HepG2 (cell line): ENCODE results near the gene DNAAF1. TPM values are rescaled to one million over a fixed set of nuclear protein-coding genes. Genes with fewer than 3 reads are reported as not detected.

Source experiments
- CBX1 ChIP-seq: IDR thresholded peaks from one replicate; pipeline ENCODE4 v1.6.1; 2016; ENCODE audit warnings: antibody characterized with exemption, low read depth
- ELF3 ChIP-seq: IDR thresholded peaks from 2 replicates; pipeline ENCODE4 v1.6.1; 2016; ENCODE audit warnings: missing genetic modification reagents, missing compliant biosample characterization
- FOSL1 ChIP-seq: sonication (generic); formaldehyde crosslinking; IDR thresholded peaks from 2 replicates; pipeline ENCODE4 v1.9.0; 2021; ENCODE audit warnings: missing genetic modification reagents, borderline replicate concordance
- FOXJ3 ChIP-seq: sonication (generic); formaldehyde crosslinking; IDR thresholded peaks from 2 replicates; pipeline ENCODE4 v1.4.0; 2020; ENCODE audit warnings: missing genetic modification reagents, mild to moderate bottlenecking, borderline replicate concordance
- HNRNPLL ChIP-seq: fragments of 200-400 bp; formaldehyde crosslinking; IDR thresholded peaks from 2 replicates; pipeline ENCODE4 v1.6.1; 2017; ENCODE audit warnings: mild to moderate bottlenecking, low read depth, low read length; ENCODE audit not compliant: poor library complexity, severe bottlenecking
- HOXD1 ChIP-seq: sonication (generic); formaldehyde crosslinking; IDR thresholded peaks from 2 replicates; pipeline ENCODE4 v1.5.0; 2020; ENCODE audit warnings: missing genetic modification reagents
- MEIS1 ChIP-seq: sonication (generic); formaldehyde crosslinking; IDR thresholded peaks from 2 replicates; pipeline ENCODE4 v1.9.0; 2021; ENCODE audit warnings: mild to moderate bottlenecking, missing genetic modification reagents, moderate library complexity, borderline replicate concordance
- MLLT10 ChIP-seq: sonication (generic); formaldehyde crosslinking; IDR thresholded peaks from 2 replicates; pipeline ENCODE4 v1.4.0; 2020; ENCODE audit warnings: missing genetic modification reagents
- MYNN ChIP-seq: sonication (generic); formaldehyde crosslinking; IDR thresholded peaks from 2 replicates; pipeline ENCODE4 v1.4.0; 2020; ENCODE audit warnings: mild to moderate bottlenecking, low read depth, missing genetic modification reagents
- NCOR1 ChIP-seq: fragments of 200-600 bp; sonication (generic); IDR thresholded peaks from 2 replicates; pipeline ENCODE4 v1.7.0; 2017; ENCODE audit warnings: antibody characterized with exemption, low read length, borderline replicate concordance
- NFE2L1 ChIP-seq: sonication (generic); formaldehyde crosslinking; IDR thresholded peaks from 2 replicates; pipeline ENCODE4 v1.4.0; 2020; ENCODE audit warnings: missing genetic modification reagents, mild to moderate bottlenecking, borderline replicate concordance
- RAD21 ChIP-seq: fragments of 450-650 bp; formaldehyde crosslinking; IDR thresholded peaks from 2 replicates; pipeline ENCODE4 v1.5.0; 2020; ENCODE audit warnings: mild to moderate bottlenecking
- SALL1 ChIP-seq: sonication (generic); formaldehyde crosslinking; IDR thresholded peaks from 2 replicates; pipeline ENCODE4 v1.8.0; 2022; ENCODE audit warnings: mild to moderate bottlenecking, missing genetic modification reagents
- SAP130 ChIP-seq: IDR thresholded peaks from 2 replicates; pipeline ENCODE4 v1.6.1; 2016; ENCODE audit warnings: low read depth
- THAP11 ChIP-seq: IDR thresholded peaks from 2 replicates; pipeline ENCODE4 v1.6.1; 2016; ENCODE audit warnings: missing biosample characterization, missing genetic modification reagents
- ZEB1 ChIP-seq: IDR thresholded peaks from 2 replicates; pipeline ENCODE4 v1.6.1; 2012; ENCODE audit warnings: mild to moderate bottlenecking, low read depth, inconsistent platforms; ENCODE audit not compliant: insufficient replicate concordance
- ZNF101 ChIP-seq: sonication (generic); formaldehyde crosslinking; IDR thresholded peaks from 2 replicates; pipeline ENCODE4 v1.4.0; 2020; ENCODE audit warnings: mild to moderate bottlenecking, low read depth, missing genetic modification reagents, borderline replicate concordance
- ZNF12 ChIP-seq: sonication (generic); formaldehyde crosslinking; IDR thresholded peaks from 2 replicates; pipeline ENCODE4 v1.5.0; 2020; ENCODE audit warnings: missing genetic modification reagents
- ZNF552 ChIP-seq: sonication (generic); formaldehyde crosslinking; IDR thresholded peaks from 2 replicates; pipeline ENCODE4 v1.9.0; 2022; ENCODE audit warnings: missing genetic modification reagents, mild to moderate bottlenecking, borderline replicate concordance
- ZNF557 ChIP-seq: sonication (generic); formaldehyde crosslinking; IDR thresholded peaks from 2 replicates; pipeline ENCODE4 v1.4.0; 2020; ENCODE audit warnings: missing genetic modification reagents
- ZNF670 ChIP-seq: sonication (generic); formaldehyde crosslinking; IDR thresholded peaks from 2 replicates; pipeline ENCODE4 v1.8.0; 2022; ENCODE audit warnings: mild to moderate bottlenecking, missing genetic modification reagents, borderline replicate concordance
- ZNF737 ChIP-seq: sonication (generic); formaldehyde crosslinking; IDR thresholded peaks from 2 replicates; pipeline ENCODE4 v1.5.0; 2020; ENCODE audit warnings: missing genetic modification reagents, mild to moderate bottlenecking, borderline replicate concordance
- ZNF749 ChIP-seq: sonication (generic); formaldehyde crosslinking; IDR thresholded peaks from 2 replicates; pipeline ENCODE4 v1.8.0; 2022; ENCODE audit warnings: mild to moderate bottlenecking, missing genetic modification reagents, moderate library complexity, borderline replicate concordance
- ZNF781 ChIP-seq: sonication (generic); formaldehyde crosslinking; IDR thresholded peaks from 2 replicates; pipeline ENCODE4 v1.5.1; 2020; ENCODE audit warnings: borderline replicate concordance, mild to moderate bottlenecking, missing genetic modification reagents; ENCODE audit errors: not compliant biosample characterization
- polyA plus RNA-seq, 8 experiments: library from polyadenylated mRNA; depleted of rRNA in 3 of 8; stranded (reverse) in 7 of 8; unstranded in 1 of 8; fragments of >200 nt; fragmentation: Illumina TruSeq in 4 of 8; extraction: Trizol in 4 of 8; gene quantifications; 2 replicates each; pipeline versions ENCODE4 v1.2.1 to v1.2.3, GENCODE V29; 2011 to 2016; ENCODE audit warnings: low read depth in 4 of 8, missing spikeins in 1 of 8, mixed read lengths in 1 of 8; ENCODE audit not compliant: insufficient read depth in 1 of 8
- total RNA-seq, 5 experiments: library from RNA; depleted of rRNA; stranded (reverse); fragments of >200 nt; fragmentation: Illumina TruSeq; extraction: Trizol; gene quantifications; 2 replicates each; pipeline ENCODE4 v1.2.3, GENCODE V29; 2016; ENCODE audit warnings: low read depth in 1 of 5
- TF ChIP-seq, protein P1 (sequence below): IDR thresholded peaks from 2 replicates; pipeline ENCODE4 v1.6.1; 2016; ENCODE audit warnings: low read depth, borderline replicate concordance
- TF ChIP-seq, protein P2 (sequence below): sonication (generic); formaldehyde crosslinking; IDR thresholded peaks from 2 replicates; pipeline ENCODE4 v1.8.0; 2022; ENCODE audit warnings: mild to moderate bottlenecking, missing genetic modification reagents, borderline replicate concordance
- TF ChIP-seq, protein P3 (sequence below): sonication (generic); formaldehyde crosslinking; IDR thresholded peaks from 2 replicates; pipeline ENCODE4 v1.4.0; 2020; ENCODE audit warnings: missing genetic modification reagents, borderline replicate concordance

DNAAF1 gene
- total and polyA plus RNA-seq, 2 of the 13 experiments (the other 11 are each of a cell fraction or from before 2014, with no cell fraction given): 0.04 TPM; not detected in 1

- TF ChIP-seq ZNF737 (CRISPR knock-in tag): no peak
- TF ChIP-seq ZNF749: no peak; the same call in 1 of the 2 replicates
- TF ChIP-seq FOSL1 (CRISPR knock-in tag): peak; percentile 26; the same call in 1 of the 2 replicates
- no peak for TF ChIP-seq MEIS1 (CRISPR knock-in tag)
- TF ChIP-seq HOXD1 (CRISPR knock-in tag): peak; percentile 71
- no peak for TF ChIP-seq ZNF557 (CRISPR knock-in tag)
- peak; percentile 69 for TF ChIP-seq HNRNPLL
- TF ChIP-seq ZNF552 (CRISPR knock-in tag): no peak
- no peak for TF ChIP-seq NFE2L1 (CRISPR knock-in tag)
- TF ChIP-seq, protein P1, sequence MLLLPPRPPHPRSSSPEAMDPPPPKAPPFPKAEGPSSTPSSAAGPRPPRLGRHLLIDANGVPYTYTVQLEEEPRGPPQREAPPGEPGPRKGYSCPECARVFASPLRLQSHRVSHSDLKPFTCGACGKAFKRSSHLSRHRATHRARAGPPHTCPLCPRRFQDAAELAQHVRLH (CRISPR knock-in tag): peak; percentile 98
- peak; percentile 92 for TF ChIP-seq RAD21
- TF ChIP-seq THAP11: peak; percentile 93
- TF ChIP-seq ZEB1: peak; percentile 36
- TF ChIP-seq MLLT10 (CRISPR knock-in tag): no peak
- peak; percentile 97 for TF ChIP-seq SAP130 (CRISPR knock-in tag)
- TF ChIP-seq MYNN: no peak
- TF ChIP-seq ZNF670: no peak
- no peak for TF ChIP-seq ZNF101
- TF ChIP-seq ZNF781 (CRISPR knock-in tag): peak; percentile 65
- TF ChIP-seq, protein P2, sequence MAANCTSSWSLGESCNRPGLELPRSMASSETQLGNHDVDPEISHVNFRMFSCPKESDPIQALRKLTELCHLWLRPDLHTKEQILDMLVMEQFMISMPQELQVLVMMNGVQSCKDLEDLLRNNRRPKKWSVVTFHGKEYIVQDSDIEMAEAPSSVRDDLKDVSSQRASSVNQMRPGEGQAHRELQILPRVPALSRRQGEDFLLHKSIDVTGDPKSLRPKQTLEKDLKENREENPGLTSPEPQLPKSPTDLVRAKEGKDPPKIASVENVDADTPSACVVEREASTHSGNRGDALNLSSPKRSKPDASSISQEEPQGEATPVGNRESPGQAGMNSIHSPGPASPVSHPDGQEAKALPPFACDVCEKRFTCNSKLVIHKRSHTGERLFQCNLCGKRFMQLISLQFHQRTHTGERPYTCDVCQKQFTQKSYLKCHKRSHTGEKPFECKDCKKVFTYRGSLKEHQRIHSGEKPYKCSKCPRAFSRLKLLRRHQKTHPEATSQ (CRISPR knock-in tag): peak; percentile 95; the same call in 1 of the 2 replicates
- TF ChIP-seq, protein P3, sequence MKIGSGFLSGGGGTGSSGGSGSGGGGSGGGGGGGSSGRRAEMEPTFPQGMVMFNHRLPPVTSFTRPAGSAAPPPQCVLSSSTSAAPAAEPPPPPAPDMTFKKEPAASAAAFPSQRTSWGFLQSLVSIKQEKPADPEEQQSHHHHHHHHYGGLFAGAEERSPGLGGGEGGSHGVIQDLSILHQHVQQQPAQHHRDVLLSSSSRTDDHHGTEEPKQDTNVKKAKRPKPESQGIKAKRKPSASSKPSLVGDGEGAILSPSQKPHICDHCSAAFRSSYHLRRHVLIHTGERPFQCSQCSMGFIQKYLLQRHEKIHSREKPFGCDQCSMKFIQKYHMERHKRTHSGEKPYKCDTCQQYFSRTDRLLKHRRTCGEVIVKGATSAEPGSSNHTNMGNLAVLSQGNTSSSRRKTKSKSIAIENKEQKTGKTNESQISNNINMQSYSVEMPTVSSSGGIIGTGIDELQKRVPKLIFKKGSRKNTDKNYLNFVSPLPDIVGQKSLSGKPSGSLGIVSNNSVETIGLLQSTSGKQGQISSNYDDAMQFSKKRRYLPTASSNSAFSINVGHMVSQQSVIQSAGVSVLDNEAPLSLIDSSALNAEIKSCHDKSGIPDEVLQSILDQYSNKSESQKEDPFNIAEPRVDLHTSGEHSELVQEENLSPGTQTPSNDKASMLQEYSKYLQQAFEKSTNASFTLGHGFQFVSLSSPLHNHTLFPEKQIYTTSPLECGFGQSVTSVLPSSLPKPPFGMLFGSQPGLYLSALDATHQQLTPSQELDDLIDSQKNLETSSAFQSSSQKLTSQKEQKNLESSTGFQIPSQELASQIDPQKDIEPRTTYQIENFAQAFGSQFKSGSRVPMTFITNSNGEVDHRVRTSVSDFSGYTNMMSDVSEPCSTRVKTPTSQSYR: peak; percentile 28; the same call in 1 of the 2 replicates
- TF ChIP-seq SALL1 (CRISPR knock-in tag): peak; percentile 80
- TF ChIP-seq FOXJ3 (CRISPR knock-in tag): peak; percentile 66; the same call in 1 of the 2 replicates
- TF ChIP-seq ZNF12 (CRISPR knock-in tag): 0 out of 2 replicates have a peak, but pooled peaks have one; percentile 16
- peak; percentile 89 for TF ChIP-seq ELF3 (CRISPR knock-in tag)
- TF ChIP-seq NCOR1: no peak
- peak; percentile 72 for TF ChIP-seq CBX1
Observed at GRCh38 chr16:84186685-84187437, 41.8 kb downstream of the DNAAF1 start, which contains the start of gene TAF1C (continued).
